ENCODE results near the gene HAT1.

GRCh38 chr2:171889333-171889732 is 32.9 kb upstream of the HAT1 start:
- TF ChIP-seq CTCF (IDR thresholded peaks at IDR 0.05) (no peak), POLR2A (IDR thresholded peaks at IDR 0.05) (no peak)

All from thyroid gland (tissue), 4 donors.